Measurements from ENCODE around the gene PLXDC1. TPM values are rescaled to one million over a fixed set of nuclear protein-coding genes. Genes with fewer than 3 reads are reported as not detected.

PLXDC1 gene
- total RNA-seq, 1 donor from 2014 or later, result 2.5 TPM

DNA sequence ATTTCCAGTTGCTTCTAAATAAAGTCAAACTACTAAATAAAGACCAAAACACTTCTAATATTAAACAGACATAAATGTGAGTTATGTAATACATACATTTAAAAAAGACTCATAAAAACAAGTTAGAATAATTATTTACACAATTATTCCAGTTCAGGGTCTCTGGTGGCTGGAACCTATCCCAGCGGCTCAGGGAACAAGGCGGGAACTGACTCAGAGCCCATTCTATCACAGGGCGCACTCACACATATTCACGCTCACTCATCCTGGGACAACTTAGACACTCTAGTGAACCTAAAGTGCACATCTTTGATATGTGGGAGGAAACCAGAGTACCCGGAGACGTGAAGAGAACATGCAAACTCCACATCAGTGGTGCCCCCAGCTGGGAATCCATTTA is 25.0 kb downstream of the PLXDC1 start:
- Histone ChIP-seq H3K4me1 (no peaks in the 10 kb centered on the region), H3K4me2 (no peak overlapping the region), H3K27me3 (no peaks in the 10 kb centered on the region), H3K9me3 (ENCODE audit: low read depth) (no peaks in the 10 kb centered on the region), H3K27ac (no peak overlapping the region), H3F3A (ENCODE audit: low read depth) (no peaks in the 10 kb centered on the region), H3K79me2 (ENCODE audit: low read depth) (no peaks in the 10 kb centered on the region), H4K20me1 (ENCODE audit: low read depth) (no peaks in the 10 kb centered on the region), H3K4me3 (no peak overlapping the region), H3K9ac (no peak overlapping the region), H2AFZ (replicated peaks) (no peak overlapping the region), H3K36me3 (no peaks in the 10 kb centered on the region)
- Mint-ChIP-seq H3K36me3 (no peaks in the 10 kb centered on the region), H3K9me3 (no peaks in the 10 kb centered on the region), H3K4me1 (no peaks in the 10 kb centered on the region), H3K4me3 (no peak overlapping the region), H3K27me3 (ENCODE audit: insufficient read depth, low read depth) (peaks cover 6% of the 10 kb centered on the region), H3K27ac (no peak overlapping the region)
- no peak for DNase-seq (ENCODE audit: low spot score)
- TF ChIP-seq EZH2 (IDR thresholded peaks at IDR 0.05) (no peak), CTCF (IDR thresholded peaks at IDR 0.05) (no peak), EZH2phosphoT487 (IDR thresholded peaks at IDR 0.05) (no peak)

DNA sequence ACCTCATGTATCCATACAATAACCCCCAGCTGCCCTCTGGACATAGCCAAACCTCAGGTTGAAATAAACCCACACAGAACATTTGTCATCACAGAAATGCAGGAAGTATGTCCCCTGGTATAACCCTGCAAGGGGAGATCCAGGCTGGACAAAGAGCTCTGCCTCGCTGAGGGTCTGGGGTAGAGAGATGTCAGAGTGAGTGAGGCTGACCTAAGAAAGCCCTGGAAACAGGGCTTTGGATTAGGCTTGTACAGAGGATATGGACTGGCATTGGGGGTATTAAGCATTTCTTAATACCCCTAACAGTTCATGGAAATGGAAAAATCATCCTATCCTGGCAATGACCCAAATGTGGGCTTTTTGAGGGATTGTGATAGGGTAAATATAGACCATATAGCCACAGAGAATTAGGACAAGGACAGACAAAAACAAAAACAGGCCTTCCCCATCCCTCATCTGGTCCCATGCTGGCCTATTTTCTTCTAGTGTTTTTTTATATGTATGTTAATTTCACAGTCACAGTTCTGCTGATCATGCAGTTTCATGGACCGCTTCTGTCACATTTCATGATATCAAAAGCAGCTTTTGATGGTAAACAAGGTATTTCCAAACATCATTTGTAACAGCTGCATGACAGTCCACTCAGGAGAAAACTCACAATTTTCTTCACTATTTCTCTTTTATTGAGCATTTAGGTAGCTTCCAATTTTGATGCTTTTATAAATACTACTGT is 26.1 kb downstream of the PLXDC1 start:
- H4K20me1 ChIP-seq (ENCODE audit: low read depth), result no peaks in the 10 kb centered on the region
- no peaks in the 10 kb centered on the region for H3K9me3 Mint-ChIP-seq
- H3K27me3 Mint-ChIP-seq (ENCODE audit: insufficient read depth, low read depth), result peaks cover 6% of the 10 kb centered on the region
- no peak for TF ChIP-seq EZH2 (IDR thresholded peaks at IDR 0.05)
- TF ChIP-seq EZH2phosphoT487 (IDR thresholded peaks at IDR 0.05), result no peak
- no peak for TF ChIP-seq CTCF (IDR thresholded peaks at IDR 0.05)
- no peaks in the 10 kb centered on the region for H3K27me3 ChIP-seq
- no peak overlapping the region for H3K4me2 ChIP-seq
- no peak for DNase-seq (ENCODE audit: low spot score)
- no peaks in the 10 kb centered on the region for H3K36me3 ChIP-seq
- no peaks in the 10 kb centered on the region for H3F3A ChIP-seq (ENCODE audit: low read depth)
- no peak overlapping the region for H3K27ac ChIP-seq
- H3K4me3 ChIP-seq, result no peak overlapping the region
- no peak overlapping the region for H3K4me3 Mint-ChIP-seq
- no peaks in the 10 kb centered on the region for H3K36me3 Mint-ChIP-seq
- no peak overlapping the region for H3K9ac ChIP-seq
- no peaks in the 10 kb centered on the region for H3K79me2 ChIP-seq (ENCODE audit: low read depth)
- H2AFZ ChIP-seq (replicated peaks), result no peak overlapping the region
- no peak overlapping the region for H3K27ac Mint-ChIP-seq
- no peaks in the 10 kb centered on the region for H3K4me1 Mint-ChIP-seq
- no peaks in the 10 kb centered on the region for H3K4me1 ChIP-seq
- H3K9me3 ChIP-seq (ENCODE audit: low read depth), result no peaks in the 10 kb centered on the region

DNA sequence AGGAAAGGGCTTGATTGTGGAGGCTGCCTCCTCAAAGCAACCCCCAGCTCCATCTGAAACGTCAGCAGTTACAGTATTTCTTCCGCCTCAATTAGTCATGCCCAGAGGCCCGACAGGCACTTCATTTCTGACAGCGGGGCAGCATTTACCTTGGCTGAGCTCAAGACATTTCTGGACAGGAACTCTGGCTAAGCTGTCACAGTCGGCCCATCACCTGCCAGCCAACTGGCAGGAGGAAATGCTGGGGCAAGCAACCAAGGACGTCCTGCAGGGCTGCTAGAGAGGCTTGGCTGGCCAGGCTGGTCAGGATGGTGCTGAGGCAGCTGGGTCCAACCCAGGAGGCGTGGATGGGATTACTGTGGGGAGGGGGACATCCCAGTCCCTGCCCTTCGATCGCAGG is 27.8 kb downstream of the PLXDC1 start:
- H3K4me2 ChIP-seq, result no peak overlapping the region
- H3F3A ChIP-seq (ENCODE audit: low read depth), result no peaks in the 10 kb centered on the region
- Mint-ChIP-seq H3K27me3 (ENCODE audit: insufficient read depth, low read depth) (peaks cover 9% of the 10 kb centered on the region), H3K27ac (no peak overlapping the region), H3K9me3 (no peaks in the 10 kb centered on the region), H3K4me1 (no peaks in the 10 kb centered on the region), H3K4me3 (no peak overlapping the region), H3K36me3 (no peaks in the 10 kb centered on the region)
- no peaks in the 10 kb centered on the region for H4K20me1 ChIP-seq (ENCODE audit: low read depth)
- TF ChIP-seq EZH2phosphoT487 (IDR thresholded peaks at IDR 0.05) (no peak), EZH2 (IDR thresholded peaks at IDR 0.05) (no peak), CTCF (IDR thresholded peaks at IDR 0.05) (no peak)
- no peaks in the 10 kb centered on the region for H3K4me1 ChIP-seq
- H3K9me3 ChIP-seq (ENCODE audit: low read depth), result no peaks in the 10 kb centered on the region
- H3K79me2 ChIP-seq (ENCODE audit: low read depth), result no peaks in the 10 kb centered on the region
- H3K9ac ChIP-seq, result no peak overlapping the region
- no peak overlapping the region for H3K27ac ChIP-seq
- H3K27me3 ChIP-seq, result no peaks in the 10 kb centered on the region
- DNase-seq (ENCODE audit: low spot score), result no peak
- no peaks in the 10 kb centered on the region for H3K36me3 ChIP-seq
- no peak overlapping the region for H2AFZ ChIP-seq (replicated peaks)
- H3K4me3 ChIP-seq, result no peak overlapping the region

All from neural progenitor cell (in vitro differentiated cells).